Measurements from ENCODE around the gene SEMA4D. TPM values are rescaled to one million over a fixed set of nuclear protein-coding genes. Genes with fewer than 3 reads are reported as not detected.

The SEMA4D gene
- polyA plus RNA-seq, 1 donor from 2014 or later: 34.0 TPM

GRCh38 chr9:89512382-89512781, 14.5 kb upstream of the SEMA4D start:
- Histone ChIP-seq H3K79me2 (replicated peaks; ENCODE audit: insufficient read depth, low read length) (no peaks in the 10 kb centered on the region), H2AFZ (ENCODE audit: low read depth, low read length) (no peak overlapping the region), H4K20me1 (ENCODE audit: insufficient read depth) (no peaks in the 10 kb centered on the region), H3K9me3 (ENCODE audit: low read length) (no peaks in the 10 kb centered on the region), H3K9me2 (ENCODE audit: insufficient read depth, low read length) (no peaks in the 10 kb centered on the region), H3K27ac (ENCODE audit: low read length) (no peak overlapping the region), H3K9ac (ENCODE audit: low read length) (no peak overlapping the region), H3K36me3 (ENCODE audit: insufficient read depth, low read length) (no peaks in the 10 kb centered on the region), H3K27me3 (ENCODE audit: insufficient read depth, low read depth, low read length) (no peaks in the 10 kb centered on the region), H3K4me3 (ENCODE audit: low read length) (no peak overlapping the region), H3K4me2 (ENCODE audit: low read length) (no peak overlapping the region), H3F3A (ENCODE audit: insufficient read depth, low read length, poor library complexity, severe bottlenecking) (no peaks in the 10 kb centered on the region)
- no peak for TF ChIP-seq MXI1 (conservative IDR thresholded peaks at IDR 0.05; ENCODE audit: poor library complexity, severe bottlenecking)

- Histone ChIP-seq H3K9me3 (ENCODE audit: low read length) (no peaks in the 10 kb centered on the region), H3K27ac (ENCODE audit: low read length) (no peak overlapping the region), H3K9ac (ENCODE audit: low read length) (no peak overlapping the region), H3F3A (ENCODE audit: insufficient read depth, low read length, poor library complexity, severe bottlenecking) (no peaks in the 10 kb centered on the region), H3K27me3 (ENCODE audit: insufficient read depth, low read depth, low read length) (no peaks in the 10 kb centered on the region), H4K20me1 (ENCODE audit: insufficient read depth) (no peaks in the 10 kb centered on the region), H2AFZ (ENCODE audit: low read depth, low read length) (no peak overlapping the region), H3K4me2 (ENCODE audit: low read length) (no peak overlapping the region), H3K36me3 (ENCODE audit: insufficient read depth, low read length) (no peaks in the 10 kb centered on the region), H3K79me2 (replicated peaks; ENCODE audit: insufficient read depth, low read length) (no peaks in the 10 kb centered on the region), H3K9me2 (ENCODE audit: insufficient read depth, low read length) (no peaks in the 10 kb centered on the region), H3K4me3 (ENCODE audit: low read length) (no peak overlapping the region)
- no peak for TF ChIP-seq POLR2AphosphoS5 (IDR thresholded peaks at IDR 0.05)
- no peak for TF ChIP-seq MXI1 (conservative IDR thresholded peaks at IDR 0.05; ENCODE audit: poor library complexity, severe bottlenecking)
- TF ChIP-seq SMC3 (conservative IDR thresholded peaks at IDR 0.05; ENCODE audit: poor library complexity): no peak
- TF ChIP-seq TAF1 (IDR thresholded peaks at IDR 0.05; ENCODE audit: low read depth): no peak
- no peak for TF ChIP-seq REST (IDR thresholded peaks at IDR 0.05; ENCODE audit: borderline replicate concordance)
Measured at GRCh38 chr9:89508951-89509615, 11.2 kb upstream of the SEMA4D start.

- Histone ChIP-seq H2AFZ (ENCODE audit: low read depth, low read length) (no peak overlapping the region), H3F3A (ENCODE audit: insufficient read depth, low read length, poor library complexity, severe bottlenecking) (no peaks in the 10 kb centered on the region), H3K27me3 (ENCODE audit: insufficient read depth, low read depth, low read length) (no peaks in the 10 kb centered on the region), H3K27ac (ENCODE audit: low read length) (no peak overlapping the region), H3K36me3 (ENCODE audit: insufficient read depth, low read length) (no peaks in the 10 kb centered on the region), H4K20me1 (ENCODE audit: insufficient read depth) (no peaks in the 10 kb centered on the region), H3K9me2 (ENCODE audit: insufficient read depth, low read length) (no peaks in the 10 kb centered on the region), H3K9ac (ENCODE audit: low read length) (no peak overlapping the region), H3K79me2 (replicated peaks; ENCODE audit: insufficient read depth, low read length) (no peaks in the 10 kb centered on the region), H3K4me3 (ENCODE audit: low read length) (no peak overlapping the region), H3K4me2 (ENCODE audit: low read length) (no peak overlapping the region), H3K9me3 (ENCODE audit: low read length) (no peaks in the 10 kb centered on the region)
- TF ChIP-seq CTCF (IDR thresholded peaks at IDR 0.05; ENCODE audit: poor library complexity, severe bottlenecking) (no peak), POLR2AphosphoS5 (IDR thresholded peaks at IDR 0.05) (no peak), RAD21 (conservative IDR thresholded peaks at IDR 0.05) (no peak), EP300 (conservative IDR thresholded peaks at IDR 0.05; ENCODE audit: poor library complexity, severe bottlenecking) (no peak), MXI1 (conservative IDR thresholded peaks at IDR 0.05; ENCODE audit: poor library complexity, severe bottlenecking) (no peak), SMC3 (conservative IDR thresholded peaks at IDR 0.05; ENCODE audit: poor library complexity) (no peak), TAF1 (IDR thresholded peaks at IDR 0.05; ENCODE audit: low read depth) (no peak), EZH2 (IDR thresholded peaks at IDR 0.05; ENCODE audit: borderline replicate concordance, insufficient read depth, low read length, poor library complexity, severe bottlenecking) (no peak), REST (IDR thresholded peaks at IDR 0.05; ENCODE audit: borderline replicate concordance) (no peak)
Measured at GRCh38 chr9:89505911-89506310, 8.0 kb upstream of the SEMA4D start.
